ENCODE measurements around the gene FUT3. TPM values are rescaled to one million over a fixed set of nuclear protein-coding genes. Genes with fewer than 3 reads are reported as not detected.

Gene FUT3
- total and polyA plus RNA-seq, 4 donors = 0.25 to 0.47 (median 0.27) TPM; not detected in 1

DNA sequence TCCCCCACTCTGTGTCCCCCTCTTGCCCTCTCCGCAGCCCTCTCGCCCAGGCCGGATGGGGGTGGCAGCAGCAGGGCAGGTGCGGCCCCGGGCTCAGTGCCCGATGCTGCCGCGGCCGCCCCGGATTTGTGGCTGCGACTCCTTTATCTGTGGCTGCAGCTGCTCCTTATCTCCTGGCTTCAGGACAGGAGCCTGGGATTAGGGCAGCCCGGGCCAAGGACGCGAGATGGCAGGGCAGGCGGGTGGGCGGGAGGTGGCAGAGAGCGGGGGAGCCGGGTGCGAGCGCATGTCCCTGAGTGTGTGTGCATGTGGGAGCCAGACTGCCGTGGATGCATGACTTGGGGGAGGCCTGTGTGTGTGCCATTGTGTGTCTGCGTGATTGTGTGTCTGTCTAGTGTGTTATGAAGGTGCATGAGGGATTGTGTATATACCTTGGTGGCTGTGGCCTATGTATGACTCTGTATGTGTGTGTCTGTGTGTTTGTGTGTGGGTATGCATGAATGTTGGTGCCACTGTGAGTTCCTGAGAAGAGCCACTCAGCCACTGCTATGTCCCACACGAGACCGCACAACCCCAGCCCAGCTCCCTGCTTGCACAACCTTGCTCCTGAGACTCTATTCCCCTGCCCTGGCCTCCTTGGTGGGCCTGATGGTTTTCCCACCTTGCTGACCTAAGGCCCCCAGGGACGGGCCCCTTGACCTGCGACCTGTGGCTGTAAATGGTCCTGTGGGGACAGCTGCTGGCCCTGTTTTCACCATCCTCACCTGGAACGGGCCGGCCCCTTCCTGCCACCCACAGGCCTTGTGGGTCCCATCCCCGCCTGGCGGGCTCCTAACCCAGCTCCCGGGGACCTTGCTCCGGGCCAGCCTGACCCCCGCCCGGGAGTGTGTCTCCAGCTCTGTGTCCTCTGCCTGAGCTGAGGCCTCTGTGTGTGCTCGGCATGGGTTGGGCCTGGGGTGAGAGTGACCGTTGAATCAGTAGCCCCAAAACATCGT, 51.7 kb downstream of the FUT3 start:
- peak; percentile 82 for DNase-seq (ENCODE audit: low spot score)
- H3K9me3 ChIP-seq (ENCODE audit: control insufficient read depth in 4 of 4, low read length in 3 of 4) = no peaks in the 10 kb centered on the region
- no peaks in the 10 kb centered on the region for H3K27me3 ChIP-seq (ENCODE audit: control insufficient read depth in 4 of 4, insufficient read depth in 4 of 4, low read length in 3 of 4)
- H3K36me3 ChIP-seq (ENCODE audit: control insufficient read depth in 4 of 4, insufficient read depth in 3 of 4, low read depth in 1 of 4, low read length in 3 of 4) = no peaks in the 10 kb centered on the region
- peak overlapping the region; percentile 62 to 71 for H3K27ac ChIP-seq (ENCODE audit: low read depth in 1 of 2, low read length in 2 of 2)
- H3K9ac ChIP-seq (ENCODE audit: low read depth in 1 of 2, low read length in 2 of 2) = no peak overlapping the region
- H3K4me1 ChIP-seq (ENCODE audit: control insufficient read depth in 4 of 4, insufficient read depth in 4 of 4, low read length in 3 of 4) = peaks cover 27 to 50% (median 39%) of the 10 kb centered on the region in 4 donors
- 37% methylated on average over 37 of the region's 37 CpGs for WGBS
- no peak overlapping the region for H3K4me3 ChIP-seq (ENCODE audit: low read depth in 1 of 3, low read length in 3 of 3)
- TF ChIP-seq EGR1 (IDR thresholded peaks at IDR 0.05; ENCODE audit: low read depth in 2 of 2) (no peak), GABPA (IDR thresholded peaks at IDR 0.05 in 1 of 2, conservative IDR thresholded peaks at IDR 0.05 in 1 of 2) (no peak), RXRA (IDR thresholded peaks at IDR 0.05) (peak; percentile 54 to 57), YY1 (IDR thresholded peaks at IDR 0.05) (no peak), TAF1 (conservative IDR thresholded peaks at IDR 0.05) (no peak), RAD21 (IDR thresholded peaks at IDR 0.05) (no peak), MAX (IDR thresholded peaks at IDR 0.05) (no peak), HNF4G (IDR thresholded peaks at IDR 0.05) (no peak), FOXA2 (IDR thresholded peaks at IDR 0.05) (no peak), SP1 (IDR thresholded peaks at IDR 0.05) (peak; percentile 41), ATF3 (IDR thresholded peaks at IDR 0.05) (no peak), HNF4A (conservative IDR thresholded peaks at IDR 0.05) (peak in 1 of 2 donors; percentile 40), JUND (IDR thresholded peaks at IDR 0.05) (no peak), NR2F2 (IDR thresholded peaks at IDR 0.05) (no peak), FOXA1 (IDR thresholded peaks at IDR 0.05) (no peak)
- TF ChIP-seq, protein P1, sequence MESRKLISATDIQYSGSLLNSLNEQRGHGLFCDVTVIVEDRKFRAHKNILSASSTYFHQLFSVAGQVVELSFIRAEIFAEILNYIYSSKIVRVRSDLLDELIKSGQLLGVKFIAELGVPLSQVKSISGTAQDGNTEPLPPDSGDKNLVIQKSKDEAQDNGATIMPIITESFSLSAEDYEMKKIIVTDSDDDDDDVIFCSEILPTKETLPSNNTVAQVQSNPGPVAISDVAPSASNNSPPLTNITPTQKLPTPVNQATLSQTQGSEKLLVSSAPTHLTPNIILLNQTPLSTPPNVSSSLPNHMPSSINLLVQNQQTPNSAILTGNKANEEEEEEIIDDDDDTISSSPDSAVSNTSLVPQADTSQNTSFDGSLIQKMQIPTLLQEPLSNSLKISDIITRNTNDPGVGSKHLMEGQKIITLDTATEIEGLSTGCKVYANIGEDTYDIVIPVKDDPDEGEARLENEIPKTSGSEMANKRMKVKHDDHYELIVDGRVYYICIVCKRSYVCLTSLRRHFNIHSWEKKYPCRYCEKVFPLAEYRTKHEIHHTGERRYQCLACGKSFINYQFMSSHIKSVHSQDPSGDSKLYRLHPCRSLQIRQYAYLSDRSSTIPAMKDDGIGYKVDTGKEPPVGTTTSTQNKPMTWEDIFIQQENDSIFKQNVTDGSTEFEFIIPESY (IDR thresholded peaks at IDR 0.05) = no peak
- TF ChIP-seq, protein P2, sequence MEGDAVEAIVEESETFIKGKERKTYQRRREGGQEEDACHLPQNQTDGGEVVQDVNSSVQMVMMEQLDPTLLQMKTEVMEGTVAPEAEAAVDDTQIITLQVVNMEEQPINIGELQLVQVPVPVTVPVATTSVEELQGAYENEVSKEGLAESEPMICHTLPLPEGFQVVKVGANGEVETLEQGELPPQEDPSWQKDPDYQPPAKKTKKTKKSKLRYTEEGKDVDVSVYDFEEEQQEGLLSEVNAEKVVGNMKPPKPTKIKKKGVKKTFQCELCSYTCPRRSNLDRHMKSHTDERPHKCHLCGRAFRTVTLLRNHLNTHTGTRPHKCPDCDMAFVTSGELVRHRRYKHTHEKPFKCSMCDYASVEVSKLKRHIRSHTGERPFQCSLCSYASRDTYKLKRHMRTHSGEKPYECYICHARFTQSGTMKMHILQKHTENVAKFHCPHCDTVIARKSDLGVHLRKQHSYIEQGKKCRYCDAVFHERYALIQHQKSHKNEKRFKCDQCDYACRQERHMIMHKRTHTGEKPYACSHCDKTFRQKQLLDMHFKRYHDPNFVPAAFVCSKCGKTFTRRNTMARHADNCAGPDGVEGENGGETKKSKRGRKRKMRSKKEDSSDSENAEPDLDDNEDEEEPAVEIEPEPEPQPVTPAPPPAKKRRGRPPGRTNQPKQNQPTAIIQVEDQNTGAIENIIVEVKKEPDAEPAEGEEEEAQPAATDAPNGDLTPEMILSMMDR (IDR thresholded peaks at IDR 0.05; ENCODE audit: low read depth, low read length, missing input control) = no peak
- TF ChIP-seq, protein P3, sequence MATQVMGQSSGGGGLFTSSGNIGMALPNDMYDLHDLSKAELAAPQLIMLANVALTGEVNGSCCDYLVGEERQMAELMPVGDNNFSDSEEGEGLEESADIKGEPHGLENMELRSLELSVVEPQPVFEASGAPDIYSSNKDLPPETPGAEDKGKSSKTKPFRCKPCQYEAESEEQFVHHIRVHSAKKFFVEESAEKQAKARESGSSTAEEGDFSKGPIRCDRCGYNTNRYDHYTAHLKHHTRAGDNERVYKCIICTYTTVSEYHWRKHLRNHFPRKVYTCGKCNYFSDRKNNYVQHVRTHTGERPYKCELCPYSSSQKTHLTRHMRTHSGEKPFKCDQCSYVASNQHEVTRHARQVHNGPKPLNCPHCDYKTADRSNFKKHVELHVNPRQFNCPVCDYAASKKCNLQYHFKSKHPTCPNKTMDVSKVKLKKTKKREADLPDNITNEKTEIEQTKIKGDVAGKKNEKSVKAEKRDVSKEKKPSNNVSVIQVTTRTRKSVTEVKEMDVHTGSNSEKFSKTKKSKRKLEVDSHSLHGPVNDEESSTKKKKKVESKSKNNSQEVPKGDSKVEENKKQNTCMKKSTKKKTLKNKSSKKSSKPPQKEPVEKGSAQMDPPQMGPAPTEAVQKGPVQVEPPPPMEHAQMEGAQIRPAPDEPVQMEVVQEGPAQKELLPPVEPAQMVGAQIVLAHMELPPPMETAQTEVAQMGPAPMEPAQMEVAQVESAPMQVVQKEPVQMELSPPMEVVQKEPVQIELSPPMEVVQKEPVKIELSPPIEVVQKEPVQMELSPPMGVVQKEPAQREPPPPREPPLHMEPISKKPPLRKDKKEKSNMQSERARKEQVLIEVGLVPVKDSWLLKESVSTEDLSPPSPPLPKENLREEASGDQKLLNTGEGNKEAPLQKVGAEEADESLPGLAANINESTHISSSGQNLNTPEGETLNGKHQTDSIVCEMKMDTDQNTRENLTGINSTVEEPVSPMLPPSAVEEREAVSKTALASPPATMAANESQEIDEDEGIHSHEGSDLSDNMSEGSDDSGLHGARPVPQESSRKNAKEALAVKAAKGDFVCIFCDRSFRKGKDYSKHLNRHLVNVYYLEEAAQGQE (IDR thresholded peaks at IDR 0.05) = no peak
